Liver (tissue), 9 donors: ENCODE measurements around the gene NYAP2. TPM values are rescaled to one million over a fixed set of nuclear protein-coding genes. Genes with fewer than 3 reads are reported as not detected.

Source experiments
- DNase-seq: peaks from one replicate; pipeline ENCODE4 v3.0.0-alpha.2; 2017; ENCODE audit warnings: low spot score
- H3K27ac ChIP-seq, 2 donors: one replicate each; pipeline ENCODE4 v1.7.0; 2013; ENCODE audit warnings: inconsistent platforms in 2 of 2, low read length in 2 of 2, control low read depth in 1 of 2, low read depth in 1 of 2, mild to moderate bottlenecking in 1 of 2
- H3K27me3 ChIP-seq, 4 donors: one replicate each; pipeline versions ENCODE4 v1.6.1 to v1.7.0; 2013; ENCODE audit warnings: low read length in 3 of 4, inconsistent platforms in 1 of 4, mild to moderate bottlenecking in 1 of 4, moderate library complexity in 1 of 4; ENCODE audit not compliant: control insufficient read depth in 4 of 4, insufficient read depth in 4 of 4
- H3K36me3 ChIP-seq, 4 donors: one replicate each; pipeline versions ENCODE4 v1.6.1 to v1.7.0; 2013; ENCODE audit warnings: low read length in 3 of 4, mild to moderate bottlenecking in 3 of 4, low read depth in 1 of 4, moderate library complexity in 1 of 4; ENCODE audit not compliant: control insufficient read depth in 4 of 4, insufficient read depth in 3 of 4
- H3K4me1 ChIP-seq, 4 donors: one replicate each; pipeline versions ENCODE4 v1.6.1 to v1.7.0; 2013; ENCODE audit warnings: low read length in 3 of 4, mild to moderate bottlenecking in 3 of 4, moderate library complexity in 1 of 4; ENCODE audit not compliant: control insufficient read depth in 4 of 4, insufficient read depth in 4 of 4
- H3K4me3 ChIP-seq, 3 donors: one replicate each; pipeline versions ENCODE4 v1.6.1 to v1.7.0; 2013; ENCODE audit warnings: low read length in 3 of 3, control low read depth in 1 of 3, low read depth in 1 of 3, mild to moderate bottlenecking in 1 of 3
- H3K9ac ChIP-seq, 2 donors: one replicate each; pipeline ENCODE4 v1.7.0; 2013; ENCODE audit warnings: low read length in 2 of 2, mild to moderate bottlenecking in 2 of 2, moderate library complexity in 2 of 2, control low read depth in 1 of 2, low read depth in 1 of 2
- H3K9me3 ChIP-seq, 4 donors: one replicate each; pipeline versions ENCODE4 v1.6.1 to v1.7.0; 2013; ENCODE audit warnings: low read length in 3 of 4; ENCODE audit not compliant: control insufficient read depth in 4 of 4
- EGR1 ChIP-seq, 2 donors: IDR thresholded peaks; 2 replicates each; pipeline ENCODE4 v1.6.1; 2016 to 2018; ENCODE audit warnings: antibody characterized with exemption in 2 of 2, low read depth in 2 of 2
- FOXA1 ChIP-seq: IDR thresholded peaks from 2 replicates; pipeline ENCODE4 v1.6.1; 2016; ENCODE audit warnings: antibody characterized with exemption
- FOXA2 ChIP-seq: IDR thresholded peaks from 2 replicates; pipeline ENCODE4 v1.6.1; 2016; ENCODE audit warnings: antibody characterized with exemption
- GABPA ChIP-seq, 2 donors: IDR thresholded peaks in 1 of 2; conservative IDR thresholded peaks in 1 of 2; 2 replicates each; pipeline ENCODE4 v1.6.1; 2016; ENCODE audit warnings: antibody characterized with exemption in 2 of 2, mild to moderate bottlenecking in 1 of 2, moderate library complexity in 1 of 2
- HNF4A ChIP-seq, 2 donors: conservative IDR thresholded peaks; 2 replicates each; pipeline ENCODE4 v1.6.1; 2016; ENCODE audit warnings: antibody characterized with exemption in 2 of 2, mild to moderate bottlenecking in 2 of 2
- HNF4G ChIP-seq: IDR thresholded peaks from 2 replicates; pipeline ENCODE4 v1.6.1; 2016; ENCODE audit warnings: antibody characterized with exemption
- JUND ChIP-seq, 2 donors: IDR thresholded peaks; 2 replicates each; pipeline ENCODE4 v1.6.1; 2016; ENCODE audit warnings: antibody characterized with exemption in 2 of 2
- NR2F2 ChIP-seq: IDR thresholded peaks from 2 replicates; pipeline ENCODE4 v1.6.1; 2016; ENCODE audit warnings: antibody characterized with exemption
- RAD21 ChIP-seq, 2 donors: IDR thresholded peaks; 2 replicates each; pipeline ENCODE4 v1.6.1; 2016; ENCODE audit warnings: antibody characterized with exemption in 2 of 2, mild to moderate bottlenecking in 2 of 2
- REST ChIP-seq: IDR thresholded peaks from 2 replicates; pipeline ENCODE4 v1.6.1; 2016; ENCODE audit warnings: antibody characterized with exemption, mild to moderate bottlenecking
- RXRA ChIP-seq, 2 donors: IDR thresholded peaks; 2 replicates each; pipeline ENCODE4 v1.6.1; 2017 to 2018; ENCODE audit warnings: antibody characterized with exemption in 2 of 2, mild to moderate bottlenecking in 1 of 2
- SP1 ChIP-seq: IDR thresholded peaks from 2 replicates; pipeline ENCODE4 v1.6.1; 2018; ENCODE audit warnings: antibody characterized with exemption, mild to moderate bottlenecking
- TAF1 ChIP-seq: conservative IDR thresholded peaks from 2 replicates; pipeline ENCODE4 v1.6.1; 2016; ENCODE audit warnings: antibody characterized with exemption, mild to moderate bottlenecking
- YY1 ChIP-seq: IDR thresholded peaks from 2 replicates; pipeline ENCODE4 v1.6.1; 2016; ENCODE audit warnings: antibody characterized with exemption, mild to moderate bottlenecking
- ZBTB33 ChIP-seq: IDR thresholded peaks from 2 replicates; pipeline ENCODE4 v1.6.1; 2016; ENCODE audit warnings: antibody characterized with exemption
- WGBS: extraction: QIAGEN DNeasy Blood & Tissue Kit; methylation state at CpG from one replicate; pipeline ENCODE4 v1.1.7; 2013; 5-methylcytosine and 5-hydroxymethylcytosine counted together
- polyA plus RNA-seq, 2 donors: library from polyadenylated mRNA; stranded (reverse) in 1 of 2; unstranded in 1 of 2; fragments of 200-250 nt in 1 of 2; fragments of >200 nt in 1 of 2; fragmentation: Nextera tagmentation in 1 of 2; extraction: Ambion mirVana in 1 of 2; gene quantifications; one replicate each; pipeline versions ENCODE4 v1.2.1 to v1.2.3, GENCODE V29; 2013 to 2015
- total RNA-seq, 2 donors: library from RNA; depleted of rRNA; stranded (reverse); fragments of >200 nt; gene quantifications; one replicate each; pipeline ENCODE4 v1.2.3, GENCODE V29; 2014
- donor health status: healthy.
- donor health status: healthy.
- donor health status: healthy.
- donor health status: healthy.
- donor health status: healthy.

The NYAP2 gene
- total and polyA plus RNA-seq, 4 donors, result not detected

GRCh38 chr2:225472161-225472560 lies 72.7 kb downstream of the NYAP2 start:
- Histone ChIP-seq H3K27me3 (no peaks in the 10 kb centered on the region), H3K9ac (no peak overlapping the region), H3K4me3 (no peak overlapping the region), H3K4me1 (peaks cover 0 to 8% (median 5%) of the 10 kb centered on the region in 4 donors), H3K9me3 (no peaks in the 10 kb centered on the region), H3K27ac (no peak overlapping the region), H3K36me3 (no peaks in the 10 kb centered on the region)
- no peak for DNase-seq
- 64% methylated on average over 2 of the region's 2 CpGs for WGBS
- TF ChIP-seq SP1 (no peak), EGR1 (IDR thresholded peaks at IDR 0.05; ENCODE audit: low read depth in 2 of 2) (no peak), RXRA (IDR thresholded peaks at IDR 0.05) (no peak), GABPA (IDR thresholded peaks at IDR 0.05 in 1 of 2, conservative IDR thresholded peaks at IDR 0.05 in 1 of 2) (no peak), FOXA2 (no peak), FOXA1 (no peak), NR2F2 (no peak), YY1 (no peak), ZBTB33 (no peak), HNF4G (no peak), JUND (IDR thresholded peaks at IDR 0.05) (no peak)

- DNase-seq, result no peak
- Histone ChIP-seq H3K9me3 (no peaks in the 10 kb centered on the region), H3K27ac (no peak overlapping the region), H3K4me1 (no peaks in the 10 kb centered on the region), H3K9ac (no peak overlapping the region), H3K4me3 (no peak overlapping the region), H3K27me3 (peaks cover 0 to 8% (median 0%) of the 10 kb centered on the region in 4 donors), H3K36me3 (no peaks in the 10 kb centered on the region)
- TF ChIP-seq HNF4A (conservative IDR thresholded peaks at IDR 0.05) (no peak), JUND (IDR thresholded peaks at IDR 0.05) (no peak), TAF1 (no peak)
- 50% methylated on average over 2 of the region's 2 CpGs for WGBS
Measured at GRCh38 chr2:225479386-225479785, 79.9 kb downstream of the NYAP2 start.

- Histone ChIP-seq H3K27ac (no peak overlapping the region), H3K4me1 (no peaks in the 10 kb centered on the region), H3K9me3 (no peaks in the 10 kb centered on the region), H3K36me3 (no peaks in the 10 kb centered on the region), H3K9ac (no peak overlapping the region), H3K27me3 (peaks cover 0 to 4% (median 1%) of the 10 kb centered on the region in 4 donors), H3K4me3 (no peak overlapping the region)
- no peak for DNase-seq
- WGBS, result 82% methylated on average over 3 of the region's 3 CpGs
- TF ChIP-seq EGR1 (IDR thresholded peaks at IDR 0.05; ENCODE audit: low read depth in 2 of 2), result no peak
- no peak for TF ChIP-seq RAD21 (IDR thresholded peaks at IDR 0.05)
- TF ChIP-seq ZBTB33, result no peak
- TF ChIP-seq NR2F2, result no peak
- TF ChIP-seq REST, result no peak
- no peak for TF ChIP-seq FOXA2
Measured at GRCh38 chr2:225484751-225485150, 85.2 kb downstream of the NYAP2 start.
